Measurements from ENCODE around the gene TAF12.
"Not testable (repeated sequence)": the region's sequence is repeated elsewhere in the genome, so short reads cannot be mapped to it uniquely, and the experiment has no call there.

TAF12 gene

DNA sequence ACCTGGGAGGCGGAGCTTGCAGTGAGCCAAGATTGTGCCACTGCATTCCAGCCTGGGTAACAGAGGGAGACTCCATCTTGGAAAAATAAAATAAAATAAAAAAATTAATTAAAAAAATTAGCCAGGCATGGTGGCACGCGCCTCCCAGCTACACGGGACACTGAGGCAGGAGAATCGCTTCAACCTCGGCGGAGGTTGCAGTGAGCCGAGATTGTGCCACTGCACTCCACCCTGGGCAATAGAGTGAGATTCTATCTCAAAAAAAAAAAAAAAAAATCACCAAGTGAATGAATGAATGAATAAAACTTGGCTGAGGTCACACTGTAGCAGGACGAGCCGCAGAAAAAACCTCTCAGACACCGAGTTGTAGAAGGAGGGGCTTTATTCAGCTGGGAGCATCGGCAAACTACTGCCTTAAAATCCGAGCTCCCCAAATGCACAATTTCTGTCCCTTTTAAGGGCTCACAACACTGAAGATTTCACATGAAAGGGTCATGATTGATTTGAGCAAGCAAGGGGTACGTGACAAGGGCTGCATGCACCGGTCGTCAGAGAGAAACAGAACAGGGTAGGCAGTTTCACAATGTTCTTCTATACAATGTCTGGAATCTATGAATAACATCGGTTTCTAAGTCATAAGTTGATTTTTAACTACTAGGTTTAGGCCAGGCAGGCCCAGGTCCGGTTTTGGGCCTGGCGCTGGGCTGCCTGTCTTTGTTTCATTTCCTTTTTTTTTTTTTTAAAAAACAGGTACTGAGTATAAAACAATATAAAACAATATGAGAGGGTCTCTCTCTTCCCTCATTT is 56.1 kb downstream of the TAF12 start:
- DNase-seq (ENCODE audit: insufficient read length, low spot score), result not testable (repeated sequence)

DNA sequence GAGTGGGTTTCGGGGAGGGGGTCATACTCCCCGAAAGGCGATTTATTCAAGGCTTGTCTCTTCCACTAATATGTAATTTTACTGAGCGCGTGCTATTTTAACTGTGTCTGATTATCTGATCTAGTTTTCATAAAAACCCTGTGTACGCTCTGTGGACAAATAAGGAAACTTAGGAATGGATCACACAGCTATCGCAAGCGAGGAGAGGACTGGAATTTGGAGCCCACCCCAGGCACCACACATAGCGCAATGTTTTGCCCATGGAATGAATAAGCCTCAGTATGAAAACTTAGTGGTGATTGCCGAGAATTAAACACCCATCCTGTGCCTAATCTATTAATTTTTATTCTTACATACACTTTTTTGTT is 60.6 kb downstream of the TAF12 start:
- FAIRE-seq (no peak), DNase-seq (ENCODE audit: insufficient read length, low spot score) (no peak)
- no peak for TF ChIP-seq POU2F2 (IDR thresholded peaks at IDR 0.05; ENCODE audit: low read depth, low read length)

More for the DNA sequence above, 56.1 kb downstream of the TAF12 start:
- peak; percentile 70 for TF ChIP-seq SPI1 (IDR thresholded peaks at IDR 0.05; ENCODE audit: low read depth, low read length)
- FAIRE-seq, result peak; percentile 48

GRCh38 chr1:28581531-28582247 is 61.2 kb downstream of the TAF12 start:
- DNase-seq (ENCODE audit: insufficient read length, low spot score), result peak; percentile 91
- peak; percentile 91 for FAIRE-seq
- TF ChIP-seq TAF1 (IDR thresholded peaks at IDR 0.05; ENCODE audit: low read depth, low read length), result peak; percentile 100
- peak; percentile 97 for TF ChIP-seq POU2F2 (IDR thresholded peaks at IDR 0.05; ENCODE audit: low read depth, low read length)
- TF ChIP-seq POLR2AphosphoS5 (IDR thresholded peaks at IDR 0.05; ENCODE audit: low read depth, low read length), result peak; percentile 100
- TF ChIP-seq POLR2A (IDR thresholded peaks at IDR 0.05; ENCODE audit: low read depth, low read length), result peak; percentile 100
- no peak for TF ChIP-seq SPI1 (IDR thresholded peaks at IDR 0.05; ENCODE audit: low read depth, low read length)

GRCh38 chr1:28580722-28581530 is 61.9 kb downstream of the TAF12 start:
- no peak; the same call in 1 of the 2 replicates for TF ChIP-seq POU2F2 (IDR thresholded peaks at IDR 0.05; ENCODE audit: low read depth, low read length)
- no peak for TF ChIP-seq POLR2A (IDR thresholded peaks at IDR 0.05; ENCODE audit: low read depth, low read length)
- TF ChIP-seq SPI1 (IDR thresholded peaks at IDR 0.05; ENCODE audit: low read depth, low read length), result no peak
- TF ChIP-seq TAF1 (IDR thresholded peaks at IDR 0.05; ENCODE audit: low read depth, low read length), result no peak
- no peak for DNase-seq (ENCODE audit: insufficient read length, low spot score)
- FAIRE-seq, result no peak

- TF ChIP-seq TAF1 (IDR thresholded peaks at IDR 0.05; ENCODE audit: low read depth, low read length) (no peak), PAX5 (IDR thresholded peaks at IDR 0.05; ENCODE audit: insufficient read depth, low read length, severe bottlenecking) (no peak), POLR2AphosphoS5 (IDR thresholded peaks at IDR 0.05; ENCODE audit: low read depth, low read length) (no peak), POU2F2 (IDR thresholded peaks at IDR 0.05; ENCODE audit: low read depth, low read length) (no peak), POLR2A (IDR thresholded peaks at IDR 0.05; ENCODE audit: low read depth, low read length) (no peak), SPI1 (IDR thresholded peaks at IDR 0.05; ENCODE audit: low read depth, low read length) (no peak)
- FAIRE-seq, result no peak
- no peak for DNase-seq (ENCODE audit: insufficient read length, low spot score)
Measured at GRCh38 chr1:28579401-28579800, 63.5 kb downstream of the TAF12 start.

DNA sequence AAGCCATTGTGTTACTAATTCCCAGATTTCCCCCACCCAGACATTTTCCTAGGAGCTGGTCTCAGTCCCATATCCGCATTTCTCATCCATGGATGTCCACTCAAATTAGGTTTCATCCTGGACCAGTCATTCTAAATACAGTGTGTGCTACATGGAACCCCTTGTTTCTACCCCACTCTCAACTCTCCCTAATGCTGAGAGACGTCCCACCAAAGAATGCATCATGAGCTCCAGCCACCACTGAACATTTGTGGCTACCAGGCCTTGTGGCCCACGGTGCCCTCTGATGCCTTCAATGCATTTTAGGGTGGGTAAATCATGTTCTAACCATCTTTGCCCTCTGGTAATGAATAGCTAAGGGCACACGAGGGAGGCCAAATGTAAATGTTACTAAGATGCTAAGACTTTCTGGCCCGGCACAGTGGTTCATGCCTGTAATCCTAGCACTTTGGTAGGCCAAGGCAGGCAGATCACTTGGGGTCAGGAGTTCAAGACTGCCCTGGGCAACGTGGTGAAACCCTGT is 64.1 kb downstream of the TAF12 start:
- no peak for TF ChIP-seq POU2F2 (IDR thresholded peaks at IDR 0.05; ENCODE audit: low read depth, low read length)
- TF ChIP-seq POLR2A (IDR thresholded peaks at IDR 0.05; ENCODE audit: low read depth, low read length), result no peak
- no peak for TF ChIP-seq TAF1 (IDR thresholded peaks at IDR 0.05; ENCODE audit: low read depth, low read length)
- no peak for TF ChIP-seq POLR2AphosphoS5 (IDR thresholded peaks at IDR 0.05; ENCODE audit: low read depth, low read length)
- no peak for TF ChIP-seq SPI1 (IDR thresholded peaks at IDR 0.05; ENCODE audit: low read depth, low read length)
- TF ChIP-seq PAX5 (IDR thresholded peaks at IDR 0.05; ENCODE audit: insufficient read depth, low read length, severe bottlenecking), result no peak
- DNase-seq (ENCODE audit: insufficient read length, low spot score) (no peak), FAIRE-seq (no peak)

GRCh38 chr1:28577738-28578536 is 64.9 kb downstream of the TAF12 start:
- TF ChIP-seq PAX5 (IDR thresholded peaks at IDR 0.05; ENCODE audit: insufficient read depth, low read length, severe bottlenecking), result no peak
- TF ChIP-seq POLR2AphosphoS5 (IDR thresholded peaks at IDR 0.05; ENCODE audit: low read depth, low read length), result peak; percentile 48; the same call in 1 of the 2 replicates
- TF ChIP-seq POU2F2 (IDR thresholded peaks at IDR 0.05; ENCODE audit: low read depth, low read length), result peak; percentile 41; the same call in 1 of the 2 replicates
- TF ChIP-seq SPI1 (IDR thresholded peaks at IDR 0.05; ENCODE audit: low read depth, low read length), result no peak
- no peak for DNase-seq (ENCODE audit: insufficient read length, low spot score)
- no peak for FAIRE-seq

GRCh38 chr1:28577052-28577678 is 65.7 kb downstream of the TAF12 start:
- TF ChIP-seq POLR2A (IDR thresholded peaks at IDR 0.05; ENCODE audit: low read depth, low read length) (peak; percentile 78), POLR2AphosphoS5 (IDR thresholded peaks at IDR 0.05; ENCODE audit: low read depth, low read length) (no peak), POU2F2 (IDR thresholded peaks at IDR 0.05; ENCODE audit: low read depth, low read length) (peak; percentile 23; the same call in 1 of the 2 replicates), TAF1 (IDR thresholded peaks at IDR 0.05; ENCODE audit: low read depth, low read length) (no peak), PAX5 (IDR thresholded peaks at IDR 0.05; ENCODE audit: insufficient read depth, low read length, severe bottlenecking) (no peak), SPI1 (IDR thresholded peaks at IDR 0.05; ENCODE audit: low read depth, low read length) (peak; percentile 50; the same call in 1 of the 2 replicates)
- no peak for FAIRE-seq
- no peak for DNase-seq (ENCODE audit: insufficient read length, low spot score)

Measured in GM12891 (cell line).